Femur (tissue), 1 donor: Measurements from ENCODE around the gene TTPAL.

ENCODE experiments used
- DNase-seq: peaks from one replicate; pipeline ENCODE4 v3.0.0-alpha.2; 2017

The TTPAL gene

DNA sequence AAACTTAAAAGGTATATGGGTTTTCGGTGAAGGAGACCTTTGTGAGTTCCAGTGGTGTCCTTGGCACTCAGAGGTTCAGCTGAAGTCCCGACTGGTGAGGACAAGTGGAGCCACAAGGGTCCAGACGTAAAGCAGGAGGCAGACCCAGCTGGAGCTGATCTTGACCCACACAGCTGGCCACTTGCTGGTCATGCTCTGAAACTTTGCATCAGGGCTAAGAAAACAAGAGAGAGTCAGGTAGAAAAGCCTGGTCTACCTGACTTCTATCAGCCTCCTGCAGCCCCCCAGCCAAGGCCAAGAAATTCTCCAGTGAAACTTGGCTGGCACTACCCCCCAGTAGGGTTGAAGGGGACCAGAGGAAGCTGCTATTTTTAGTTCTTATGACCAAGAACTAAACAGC, 24.5 kb downstream of the TTPAL start:
- DNase-seq, result no peak

DNA sequence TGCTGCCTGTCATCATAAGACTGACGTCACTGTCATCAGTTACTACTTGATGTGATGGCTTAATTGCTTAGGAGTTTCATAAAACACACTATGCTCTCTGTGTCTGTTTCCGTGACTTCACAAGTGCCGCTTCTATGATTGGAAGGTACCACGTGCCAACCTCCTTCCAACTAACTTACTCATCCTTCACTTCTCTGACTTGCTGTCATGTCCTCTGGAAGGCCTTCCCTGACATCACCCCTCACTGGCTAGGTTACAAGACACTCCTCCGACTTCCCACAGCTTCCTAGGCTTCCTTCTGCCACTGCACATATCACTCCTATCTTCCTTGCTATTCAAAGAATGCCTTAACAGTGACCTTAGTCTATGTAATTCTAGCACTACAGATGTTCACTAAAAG, 25.8 kb downstream of the TTPAL start:
- no peak for DNase-seq

- DNase-seq, result no peak
These were observed 27.3 kb downstream of the TTPAL start for GRCh38 chr20:44502968-44503367.

- DNase-seq, result no peak
These were observed 29.0 kb downstream of the TTPAL start for GRCh38 chr20:44504402-44505307.

GRCh38 chr20:44509762-44510161, 34.1 kb downstream of the TTPAL start:
- no peak for DNase-seq

- no peak for DNase-seq
These were observed 38.2 kb downstream of the TTPAL start for GRCh38 chr20:44513871-44514270.

DNA sequence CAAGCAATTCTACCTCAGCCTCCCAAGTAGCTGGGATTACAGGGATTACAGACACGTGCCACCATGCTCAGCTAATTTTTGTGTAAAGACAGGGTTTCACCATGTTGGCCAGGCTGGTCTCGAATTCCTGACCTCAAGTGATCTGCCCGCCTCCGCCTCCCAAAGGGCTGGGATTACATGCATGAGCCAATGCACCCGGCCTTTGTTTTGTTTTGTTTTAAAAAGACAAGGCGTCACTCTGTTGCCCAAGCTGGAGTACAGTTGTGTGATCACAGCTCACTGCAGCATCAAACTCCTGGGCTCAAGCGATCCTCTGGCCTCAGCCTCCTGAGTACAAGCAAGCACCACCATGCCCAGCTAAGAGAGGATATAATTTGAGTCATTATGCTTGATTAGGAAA, 40.8 kb downstream of the TTPAL start:
- no peak for DNase-seq

GRCh38 chr20:44517454-44517853, 41.8 kb downstream of the TTPAL start:
- DNase-seq, result no peak

DNA sequence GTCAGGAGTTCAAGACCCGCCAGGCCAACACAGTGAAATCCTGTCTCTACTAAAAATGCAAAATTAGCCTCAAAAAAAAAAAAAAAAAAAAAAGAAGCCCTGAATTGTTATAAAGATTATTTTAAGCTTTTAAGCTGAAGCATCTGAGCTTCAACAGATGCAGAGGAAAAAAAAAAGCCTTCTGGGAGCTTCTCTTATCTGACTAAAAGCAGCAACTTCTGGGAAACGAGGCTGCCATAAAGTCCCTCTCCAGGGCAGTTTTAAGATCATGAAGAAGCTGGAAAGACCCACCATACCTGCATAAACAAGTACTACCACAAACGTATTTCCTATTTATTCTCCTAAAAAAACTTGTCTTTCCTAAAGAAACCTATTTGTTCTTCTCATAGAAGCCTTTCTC, 42.6 kb downstream of the TTPAL start:
- DNase-seq, result no peak

- DNase-seq, result no peak
These were observed 45.2 kb downstream of the TTPAL start for GRCh38 chr20:44520881-44521280.

DNA sequence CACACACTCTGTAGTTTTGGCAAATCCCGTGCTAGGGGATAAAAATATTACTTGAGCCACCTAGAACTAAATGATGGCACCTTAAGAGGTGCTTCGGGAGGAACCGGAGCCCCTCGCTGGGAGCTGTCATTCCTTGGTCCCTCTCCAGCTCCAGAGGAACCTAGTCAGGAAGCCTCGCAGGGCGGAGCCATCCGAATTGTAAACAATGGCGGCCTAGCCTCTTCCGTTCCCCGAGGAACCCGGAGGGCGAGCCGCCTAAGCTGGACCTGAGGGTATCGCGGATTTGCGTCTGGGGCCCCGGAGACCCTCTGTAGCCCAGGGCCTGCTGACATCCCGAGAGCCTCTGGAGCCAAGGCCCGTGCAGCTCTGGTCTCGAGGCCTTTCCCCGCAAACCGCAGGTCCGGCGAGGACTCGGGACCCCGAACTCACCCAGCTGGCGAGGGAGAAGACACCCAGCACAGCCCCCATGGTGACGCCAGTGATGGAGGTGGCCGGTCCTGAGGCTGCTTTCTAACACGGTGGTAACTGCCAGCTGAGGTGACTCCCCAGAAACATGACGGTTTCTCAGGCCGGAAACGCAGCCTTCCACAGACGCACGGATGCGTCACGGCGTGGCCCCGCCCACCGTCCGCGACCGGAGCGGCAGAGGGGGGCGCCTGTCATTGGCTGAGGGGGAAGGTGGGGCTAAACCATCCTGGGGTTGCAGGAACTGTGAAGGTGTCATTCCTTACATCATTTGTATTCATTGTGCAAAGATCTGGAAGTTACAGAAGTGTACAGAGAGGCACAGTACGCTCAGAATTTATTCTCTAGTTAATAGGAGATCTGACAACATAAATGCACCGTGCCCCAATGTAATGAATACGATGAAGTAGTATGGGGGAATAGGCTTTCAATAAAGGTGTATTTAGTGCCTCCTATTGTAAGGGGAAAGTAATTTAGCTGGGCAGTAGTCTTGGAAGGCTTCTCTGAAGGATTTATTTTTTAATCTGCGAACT, 46.1 kb downstream of the TTPAL start, which contains the start of gene SERINC3:
SERINC3 (minus strand) TSS at position 587 of the 998 bp plus-strand sequence; CDS start at position 468, 119 bp downstream.
- peak; percentile 97 for DNase-seq

GRCh38 chr20:44522841-44523240, 47.2 kb downstream of the TTPAL start:
- DNase-seq, result no peak

DNA sequence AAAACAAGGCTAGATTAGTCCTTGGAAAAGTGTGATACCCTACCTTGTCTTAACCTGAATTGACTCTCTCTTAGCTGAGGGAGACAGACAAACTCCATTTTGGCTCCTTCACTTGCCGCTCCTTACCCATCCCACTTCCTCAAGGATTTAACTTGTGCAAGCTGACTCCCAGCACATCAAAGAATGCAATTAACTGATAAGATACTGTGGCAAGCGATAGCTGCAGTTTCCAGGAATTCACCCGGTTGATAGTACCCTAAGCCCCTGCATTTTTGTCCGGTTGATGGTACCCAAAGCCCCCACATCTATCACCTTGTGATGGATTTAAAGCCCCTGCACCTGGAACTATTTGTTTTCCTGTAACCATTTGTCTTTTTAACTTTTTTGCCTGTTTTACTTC, 48.1 kb downstream of the TTPAL start:
- DNase-seq, result no peak

- DNase-seq, result no peak
These were observed 50.5 kb downstream of the TTPAL start for GRCh38 chr20:44526129-44526528.

DNA sequence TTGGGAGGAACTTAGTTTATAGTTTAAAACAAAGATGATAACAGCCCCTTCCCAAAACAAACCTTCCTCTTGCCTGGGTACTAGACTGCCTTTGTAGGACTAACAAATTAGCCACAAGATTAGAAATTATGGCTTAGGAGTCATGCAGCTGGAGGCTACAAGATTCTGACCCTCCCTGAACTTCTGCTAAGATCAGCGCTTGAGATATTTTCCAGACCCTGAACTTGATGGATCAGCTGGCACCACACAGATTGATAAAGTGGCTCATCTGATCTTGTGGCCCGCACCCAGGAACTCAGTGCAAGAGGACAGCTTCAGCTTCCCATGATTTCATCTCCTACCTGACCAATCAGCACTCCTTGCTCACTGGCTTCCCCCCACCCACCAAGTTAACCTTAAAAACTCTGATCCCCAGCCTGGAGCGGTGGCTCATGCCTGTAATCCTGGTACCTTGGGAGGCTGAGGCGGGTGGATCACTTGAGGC, 52.1 kb downstream of the TTPAL start:
- DNase-seq, result no peak

DNA sequence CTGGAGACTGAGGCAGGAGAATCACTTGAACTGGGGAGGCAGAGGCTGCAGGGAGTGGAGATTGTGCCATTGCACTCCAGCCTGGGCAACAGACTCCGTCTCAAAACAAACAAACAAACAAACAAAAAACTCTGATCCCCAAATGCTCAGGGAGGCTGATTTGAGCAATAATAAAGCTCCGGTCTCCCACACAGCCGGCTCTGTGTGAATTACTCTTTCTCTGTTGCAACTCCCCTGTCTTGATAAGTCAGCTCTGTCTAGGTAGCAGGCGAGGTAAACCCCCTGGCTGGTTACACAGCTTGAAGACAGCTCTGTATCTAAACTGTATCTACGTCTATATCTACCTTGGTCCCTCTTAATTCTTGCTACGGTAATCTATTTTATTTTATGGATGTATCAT, 52.6 kb downstream of the TTPAL start:
- no peak for DNase-seq

DNA sequence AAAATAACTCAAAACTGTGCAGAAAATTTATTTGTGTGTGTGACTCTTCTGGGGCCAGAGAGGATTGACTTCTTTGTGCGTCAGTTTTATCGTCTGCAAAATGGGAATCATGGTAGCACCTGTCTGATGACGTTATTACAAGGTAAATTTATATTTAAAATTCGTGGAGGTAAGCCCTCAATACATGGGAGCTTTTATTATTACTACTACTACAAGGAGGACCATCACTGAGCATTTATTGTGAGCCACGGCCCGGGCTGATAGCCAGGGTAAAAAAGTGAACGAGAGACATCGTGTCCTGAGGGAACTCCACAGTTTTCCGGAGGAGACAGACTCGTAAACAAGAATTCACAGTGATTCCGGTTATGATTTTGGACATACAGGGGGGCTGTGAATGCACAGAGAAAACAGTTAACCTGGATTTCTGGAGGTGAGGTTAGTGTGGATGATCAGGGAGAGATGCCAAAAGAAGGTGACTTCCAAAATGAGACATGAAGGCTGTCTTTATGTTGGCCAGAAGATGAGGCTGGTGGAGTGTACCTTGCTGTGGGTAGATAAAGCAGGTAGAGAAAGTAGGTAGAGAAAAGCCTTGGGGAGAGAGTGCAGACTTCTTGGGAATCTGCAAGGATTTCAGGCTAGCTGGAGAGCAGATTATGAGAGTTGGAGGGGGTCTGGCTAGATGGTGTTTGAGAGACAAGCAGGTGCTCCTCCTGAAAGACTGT, 56.7 kb downstream of the TTPAL start:
- no peak for DNase-seq

- DNase-seq, result no peak
These were observed 57.3 kb downstream of the TTPAL start for GRCh38 chr20:44532981-44533331.

GRCh38 chr20:44533928-44534327, 58.3 kb downstream of the TTPAL start:
- DNase-seq, result no peak

DNA sequence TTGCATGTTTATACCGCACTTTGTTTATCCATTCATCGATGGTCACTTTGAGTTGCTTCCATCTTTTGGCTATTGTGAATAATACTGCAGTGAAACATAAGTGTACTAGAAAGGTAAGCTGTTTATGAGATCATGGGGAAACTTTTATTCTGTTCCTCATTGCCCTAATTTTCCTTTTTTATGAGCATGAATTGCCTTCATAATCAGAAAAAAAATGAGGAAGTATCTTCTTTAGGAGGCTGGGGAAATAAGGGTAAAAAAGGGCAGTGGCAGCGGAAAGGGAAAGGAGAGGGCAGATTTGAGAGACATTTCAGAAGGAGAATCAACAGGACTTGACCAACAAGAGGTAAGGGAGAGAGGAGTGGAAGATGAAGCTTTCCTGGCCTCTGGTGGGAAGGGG, 60.5 kb downstream of the TTPAL start:
- no peak for DNase-seq

DNA sequence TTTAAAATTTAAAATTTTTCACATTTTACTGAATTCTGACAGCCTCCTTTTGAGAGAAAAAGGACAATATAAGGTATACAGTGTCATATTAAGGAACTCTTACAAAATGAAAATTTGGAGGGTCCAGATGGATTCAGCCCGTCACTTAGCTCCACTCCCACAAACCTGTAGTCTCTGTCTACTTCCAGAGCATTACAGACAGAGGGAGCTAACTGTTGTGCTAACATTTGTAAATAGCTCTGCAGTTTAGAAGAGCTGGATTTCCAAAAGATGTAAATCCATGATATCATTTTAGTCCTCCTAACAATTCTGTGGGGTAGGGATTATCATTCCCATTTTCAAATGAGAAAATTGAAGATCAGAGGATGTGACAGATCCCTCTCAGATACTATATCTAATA, 62.3 kb downstream of the TTPAL start:
- DNase-seq, result no peak

- no peak for DNase-seq
These were observed 65.2 kb downstream of the TTPAL start for GRCh38 chr20:44540834-44541233.

GRCh38 chr20:44541992-44542391, 66.3 kb downstream of the TTPAL start:
- no peak for DNase-seq
